GM10266 (cell line): ENCODE results near the gene PLEKHG1.

ENCODE experiments used
- DNase-seq: peaks from one replicate; pipeline ENCODE4 v3.0.0; 2012; ENCODE audit errors: extremely low spot score
- TF ChIP-seq, protein P1 (sequence below): IDR thresholded peaks from 2 replicates; pipeline ENCODE4 v1.5.1; 2012; ENCODE audit warnings: mild to moderate bottlenecking, low read depth; ENCODE audit not compliant: control insufficient read depth, insufficient read depth; ENCODE audit errors: missing control alignments

Gene PLEKHG1

GRCh38 chr6:150566486-150566885, 33.2 kb upstream of the PLEKHG1 start:
- TF ChIP-seq, protein P1, sequence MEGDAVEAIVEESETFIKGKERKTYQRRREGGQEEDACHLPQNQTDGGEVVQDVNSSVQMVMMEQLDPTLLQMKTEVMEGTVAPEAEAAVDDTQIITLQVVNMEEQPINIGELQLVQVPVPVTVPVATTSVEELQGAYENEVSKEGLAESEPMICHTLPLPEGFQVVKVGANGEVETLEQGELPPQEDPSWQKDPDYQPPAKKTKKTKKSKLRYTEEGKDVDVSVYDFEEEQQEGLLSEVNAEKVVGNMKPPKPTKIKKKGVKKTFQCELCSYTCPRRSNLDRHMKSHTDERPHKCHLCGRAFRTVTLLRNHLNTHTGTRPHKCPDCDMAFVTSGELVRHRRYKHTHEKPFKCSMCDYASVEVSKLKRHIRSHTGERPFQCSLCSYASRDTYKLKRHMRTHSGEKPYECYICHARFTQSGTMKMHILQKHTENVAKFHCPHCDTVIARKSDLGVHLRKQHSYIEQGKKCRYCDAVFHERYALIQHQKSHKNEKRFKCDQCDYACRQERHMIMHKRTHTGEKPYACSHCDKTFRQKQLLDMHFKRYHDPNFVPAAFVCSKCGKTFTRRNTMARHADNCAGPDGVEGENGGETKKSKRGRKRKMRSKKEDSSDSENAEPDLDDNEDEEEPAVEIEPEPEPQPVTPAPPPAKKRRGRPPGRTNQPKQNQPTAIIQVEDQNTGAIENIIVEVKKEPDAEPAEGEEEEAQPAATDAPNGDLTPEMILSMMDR, result no peak
- no peak for DNase-seq

DNA sequence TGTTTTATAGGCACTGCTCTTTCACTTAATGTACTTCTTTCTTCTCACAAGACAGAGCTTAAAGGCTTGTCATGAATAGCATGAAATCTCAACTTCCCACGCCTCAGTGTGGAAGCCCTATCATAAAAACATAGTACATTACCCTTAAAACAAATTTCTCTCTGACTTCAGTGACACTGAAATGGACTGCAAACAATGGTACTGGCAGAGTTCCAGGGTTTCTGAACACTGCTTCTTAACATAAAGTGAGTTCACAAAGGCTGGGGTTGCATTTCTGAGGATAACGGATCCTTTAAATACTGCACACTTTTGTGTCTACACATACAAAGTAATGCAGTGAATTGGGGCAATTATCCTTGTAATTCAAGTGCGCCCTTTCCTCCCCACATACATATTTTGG, 32.3 kb upstream of the PLEKHG1 start:
- DNase-seq, result no peak
- TF ChIP-seq, protein P1, result no peak

DNA sequence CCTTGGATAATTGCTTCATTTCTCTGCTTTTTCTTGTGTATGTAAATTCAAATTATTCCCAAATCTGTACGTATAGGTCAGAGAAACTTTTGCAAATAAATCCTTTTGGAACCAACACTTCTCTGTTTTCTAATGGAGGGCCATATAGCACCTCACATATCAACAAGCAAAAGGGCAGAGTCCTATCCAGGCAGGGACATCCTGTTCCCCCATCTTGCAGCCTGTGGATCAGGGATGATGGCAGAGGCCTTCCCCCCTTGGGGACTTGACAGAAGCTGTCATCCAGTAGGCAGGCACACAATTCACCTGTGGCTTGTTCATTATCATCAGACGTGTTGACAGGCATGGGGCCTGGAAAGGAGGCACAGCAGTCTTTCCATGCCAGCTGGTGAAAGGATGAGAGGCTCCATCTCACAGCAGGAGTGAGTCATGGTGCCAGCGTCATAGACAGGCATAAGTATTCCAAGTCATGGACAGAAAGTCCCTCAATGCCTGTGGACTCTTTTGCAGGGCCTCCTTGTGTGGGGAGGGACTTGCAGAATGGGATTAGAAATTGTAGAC, 31.8 kb upstream of the PLEKHG1 start:
- TF ChIP-seq, protein P1, result no peak
- DNase-seq, result no peak

DNA sequence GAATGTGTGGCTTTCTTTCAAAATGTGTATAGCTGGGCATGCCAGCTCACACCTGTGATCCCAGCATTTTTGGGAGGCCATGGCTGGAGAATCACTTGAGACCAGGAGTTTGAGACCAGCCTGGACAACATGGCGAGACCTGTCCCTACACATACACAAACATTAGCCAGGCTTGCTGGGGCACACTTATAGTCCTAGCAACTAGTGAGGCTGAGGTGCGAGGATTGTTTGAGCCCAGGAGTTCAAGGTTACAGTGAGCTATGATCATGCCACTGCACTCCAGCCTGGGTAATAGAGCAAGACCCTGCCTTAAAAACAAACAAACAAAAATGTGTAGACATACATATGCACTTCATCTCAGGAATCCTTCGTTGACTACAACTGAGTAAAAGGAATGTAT, 31.1 kb upstream of the PLEKHG1 start:
- DNase-seq, result no peak
- TF ChIP-seq, protein P1, result no peak

DNA sequence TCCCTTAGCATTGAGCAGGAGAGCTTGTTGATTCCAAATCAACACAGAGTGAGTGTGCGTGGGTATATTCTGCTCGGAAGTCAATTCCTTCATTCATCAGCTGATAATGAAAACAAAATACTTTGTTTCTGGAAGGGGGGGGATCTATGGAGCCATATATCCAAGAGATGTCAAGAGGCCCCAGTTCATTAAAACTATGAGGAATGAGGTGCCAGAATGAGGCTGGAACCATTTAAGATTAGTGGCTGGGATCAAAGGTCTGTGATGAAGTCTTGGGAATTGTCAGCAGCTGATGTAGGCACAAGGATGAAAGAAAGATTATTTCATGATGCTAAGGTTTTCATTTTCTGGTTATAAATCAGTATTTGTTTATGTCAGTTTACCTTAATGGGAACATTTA, 30.5 kb upstream of the PLEKHG1 start:
- no peak for DNase-seq

GRCh38 chr6:150573041-150573681, 26.5 kb upstream of the PLEKHG1 start:
- TF ChIP-seq, protein P1, result no peak
- DNase-seq, result no peak

More for the DNA sequence above, 30.5 kb upstream of the PLEKHG1 start:
- TF ChIP-seq, protein P1, result no peak

GRCh38 chr6:150575836-150576235, 23.8 kb upstream of the PLEKHG1 start:
- TF ChIP-seq, protein P1, result no peak
- DNase-seq, result no peak
